Spleen (tissue), 11 donors: ENCODE measurements around the gene MYO5B. TPM values are rescaled to one million over a fixed set of nuclear protein-coding genes. Genes with fewer than 3 reads are reported as not detected.

ENCODE experiments used
- DNase-seq: peaks from one replicate; pipeline ENCODE4 v3.0.0-alpha.2; 2020
- H3K27ac ChIP-seq, 8 donors: fragments of 200-600 bp; sonication (generic) in 7 of 8; 1 replicate in 4 of 8; 2 replicates in 4 of 8; pipeline versions ENCODE4 v1.5.0 to v1.8.0; 2016 to 2021; ENCODE audit warnings: inconsistent platforms in 4 of 8, mild to moderate bottlenecking in 4 of 8, moderate library complexity in 1 of 8
- H3K27me3 ChIP-seq, 7 donors: fragments of 200-600 bp; sonication (generic) in 6 of 7; replicated peaks in 1 of 7; 1 replicate in 4 of 7; 2 replicates in 3 of 7; pipeline versions ENCODE4 v1.5.0 to v1.8.0; 2016 to 2021; ENCODE audit warnings: inconsistent platforms in 3 of 7, mild to moderate bottlenecking in 1 of 7
- H3K36me3 ChIP-seq, 6 donors: fragments of 200-600 bp; sonication (generic) in 5 of 6; 1 replicate in 4 of 6; 2 replicates in 2 of 6; pipeline versions ENCODE4 v1.5.0 to v1.8.0; 2016 to 2021; ENCODE audit warnings: inconsistent platforms in 2 of 6
- H3K4me1 ChIP-seq, 6 donors: fragments of 200-600 bp; sonication (generic) in 5 of 6; 1 replicate in 3 of 6; 2 replicates in 3 of 6; pipeline versions ENCODE4 v1.5.0 to v1.8.0; 2016 to 2021; ENCODE audit warnings: inconsistent platforms in 3 of 6
- H3K4me3 ChIP-seq, 8 donors: fragments of 200-600 bp; sonication (generic) in 7 of 8; 1 replicate in 4 of 8; 2 replicates in 4 of 8; pipeline versions ENCODE4 v1.5.0 to v1.8.0; 2016 to 2021; ENCODE audit warnings: inconsistent platforms in 4 of 8, mild to moderate bottlenecking in 4 of 8, moderate library complexity in 2 of 8
- H3K9me3 ChIP-seq, 8 donors: fragments of 200-600 bp; sonication (generic) in 7 of 8; 1 replicate in 4 of 8; 2 replicates in 4 of 8; pipeline versions ENCODE4 v1.5.0 to v1.8.0; 2016 to 2021; ENCODE audit warnings: inconsistent platforms in 4 of 8
- CTCF ChIP-seq, 11 experiments: fragments of 200-600 bp in 7 of 11; fragments of 450-650 bp in 4 of 11; sonication (generic) in 4 of 11; IDR thresholded peaks in 8 of 11; conservative IDR thresholded peaks in 3 of 11; 1 replicate in 7 of 11; 2 replicates in 4 of 11; pipeline versions ENCODE4 v1.4.0 to v1.8.0; 2016 to 2021; ENCODE audit warnings: antibody characterized with exemption in 11 of 11, inconsistent platforms in 4 of 11, mild to moderate bottlenecking in 1 of 11
- POLR2A ChIP-seq, 3 donors: fragments of 450-650 bp; IDR thresholded peaks; one replicate each; pipeline ENCODE4 v1.5.1; 2017; ENCODE audit warnings: antibody characterized with exemption in 3 of 3, mild to moderate bottlenecking in 1 of 3
- POLR2AphosphoS5 ChIP-seq, 3 donors: sonication (generic); formaldehyde crosslinking; IDR thresholded peaks; one replicate each; pipeline ENCODE4 v1.5.1; 2017; ENCODE audit warnings: antibody characterized with exemption in 3 of 3
- WGBS, 5 donors: extraction: QIAGEN DNeasy Blood & Tissue Kit in 3 of 5; methylation state at CpG; one replicate each; pipeline versions ENCODE4 v1.1.5 to v1.1.7; 2013 to 2018; 5-methylcytosine and 5-hydroxymethylcytosine counted together
- intact Hi-C: fragments of 100-400 bp; cut with DNase I; formaldehyde crosslinking; loops from one replicate; pipeline ENCODE4 v1.15.0; 2023; ENCODE audit warnings: low total_unique reads
- polyA plus RNA-seq, 3 donors: library from polyadenylated mRNA; stranded (reverse); fragments of 200-250 nt; gene quantifications; one replicate each; pipeline ENCODE4 v1.2.1, GENCODE V29; 2013
- total RNA-seq, 7 donors: library from RNA; depleted of rRNA in 3 of 7; stranded (reverse); fragments of >200 nt in 3 of 7; fragmentation: NEBNext Ultra II Directional in 4 of 7; extraction: Animal tissue kit (Norgen Biotek cat#: 25700) in 4 of 7; gene quantifications; one replicate each; pipeline versions ENCODE4 v1.1.0 to v1.2.1, GENCODE V29; 2016 to 2021
- donor health status: healthy with polysubstance abuse.
- donor health status: DM: no; HTN: no; CAD: no; lungs with moderate emphysema.
- donor health status: DM: no; HTN: no; CAD: no.
- donor health status: Bipolar disorder and iron deficiency.
- donor health status: healthy.
- donor health status: DM: no; HTN: no; CAD: no.
- donor health status: DM: yes; HTN: yes; CAD: no.

Gene MYO5B
- total and polyA plus RNA-seq, 10 donors: 0.74 to 6.0 (median 2.4) TPM

- intact Hi-C loops: no loop called here
- DNase-seq: no peak
- Histone ChIP-seq H3K4me1 (no peaks in the 10 kb centered on the region), H3K27me3 (peaks cover 0 to 21% (median 0%) of the 10 kb centered on the region in 7 donors), H3K9me3 (no peaks in the 10 kb centered on the region), H3K4me3 (no peak overlapping the region), H3K36me3 (peaks cover 0 to 5% (median 0%) of the 10 kb centered on the region in 6 donors), H3K27ac (no peak overlapping the region)
- TF ChIP-seq POLR2A (IDR thresholded peaks at IDR 0.05): no peak
- no peak for TF ChIP-seq POLR2AphosphoS5 (IDR thresholded peaks at IDR 0.05)
- 49 to 63% (median 53%) methylated on average over 13 to 14 of the region's 14 CpGs for WGBS, 5 donors
These were observed 345.4 kb downstream of the MYO5B start for GRCh38 chr18:49849331-49850217.

GRCh38 chr18:49848115-49848514 lies 346.8 kb downstream of the MYO5B start:
- Histone ChIP-seq H3K27me3 (peaks cover 0 to 21% (median 0%) of the 10 kb centered on the region in 7 donors), H3K9me3 (no peaks in the 10 kb centered on the region), H3K4me1 (no peaks in the 10 kb centered on the region), H3K4me3 (no peak overlapping the region), H3K36me3 (peaks cover 0 to 5% (median 0%) of the 10 kb centered on the region in 6 donors), H3K27ac (no peak overlapping the region)
- 76 to 87% (median 85%) methylated on average over 4 of the region's 4 CpGs for WGBS, 5 donors
- TF ChIP-seq POLR2A (IDR thresholded peaks at IDR 0.05) (no peak), CTCF (IDR thresholded peaks at IDR 0.05 in 8 of 11, conservative IDR thresholded peaks at IDR 0.05 in 3 of 11) (no peak), POLR2AphosphoS5 (IDR thresholded peaks at IDR 0.05) (no peak)
- DNase-seq: no peak
- intact Hi-C loops: no loop called here

- no peak overlapping the region for H3K4me3 ChIP-seq
- no peak for DNase-seq
- H3K9me3 ChIP-seq: no peaks in the 10 kb centered on the region
- H3K27ac ChIP-seq: no peak overlapping the region
- WGBS, 5 donors: 86 to 95% (median 90%) methylated on average over 8 of the region's 8 CpGs
- peaks cover 0 to 11% (median 0%) of the 10 kb centered on the region in 6 donors for H3K36me3 ChIP-seq
- no peaks in the 10 kb centered on the region for H3K4me1 ChIP-seq
- no peak for TF ChIP-seq POLR2AphosphoS5 (IDR thresholded peaks at IDR 0.05)
- no peak for TF ChIP-seq POLR2A (IDR thresholded peaks at IDR 0.05)
- no peak for TF ChIP-seq CTCF (IDR thresholded peaks at IDR 0.05 in 8 of 11, conservative IDR thresholded peaks at IDR 0.05 in 3 of 11)
- intact Hi-C loops: no loop called here
- peaks cover 0 to 24% (median 0%) of the 10 kb centered on the region in 7 donors for H3K27me3 ChIP-seq
These were observed 347.4 kb downstream of the MYO5B start for GRCh38 chr18:49847524-49847923.

- DNase-seq: peak; percentile 64
- Histone ChIP-seq H3K4me3 (no peak overlapping the region), H3K4me1 (no peaks in the 10 kb centered on the region), H3K27ac (no peak overlapping the region), H3K27me3 (peaks cover 0 to 26% (median 0%) of the 10 kb centered on the region in 7 donors), H3K36me3 (peaks cover 0 to 12% (median 0%) of the 10 kb centered on the region in 6 donors), H3K9me3 (no peaks in the 10 kb centered on the region)
- intact Hi-C loops: no loop called here
- no peak for TF ChIP-seq POLR2A (IDR thresholded peaks at IDR 0.05)
- TF ChIP-seq CTCF (IDR thresholded peaks at IDR 0.05 in 8 of 11, conservative IDR thresholded peaks at IDR 0.05 in 3 of 11): no peak
- TF ChIP-seq POLR2AphosphoS5 (IDR thresholded peaks at IDR 0.05): no peak
- WGBS, 5 donors: 53 to 68% (median 64%) methylated on average over 9 to 10 of the region's 10 CpGs
These were observed 348.1 kb downstream of the MYO5B start for GRCh38 chr18:49846718-49847470.
